HG02840 (cell line): ENCODE measurements around the gene SRPK2.
"Not testable (repeated sequence)": the region's sequence is repeated elsewhere in the genome, so short reads cannot be mapped to it uniquely, and the experiment has no call there.

Experiments
- ATAC-seq: cut with Tn5 transposase; IDR thresholded peaks from one replicate; pipeline ENCODE4 v1.9.1; 2021; ENCODE audit warnings: mild to moderate bottlenecking, moderate library complexity, moderate number of reproducible peaks; ENCODE audit not compliant: unreplicated experiment, low FRiP score

SRPK2 gene

GRCh38 chr7:105199386-105199785 lies 189.3 kb downstream of the SRPK2 start:
- ATAC-seq: no peak

- ATAC-seq: no peak
Observed at GRCh38 chr7:105198223-105198622, 190.5 kb downstream of the SRPK2 start.

GRCh38 chr7:105196473-105196872 lies 192.2 kb downstream of the SRPK2 start:
- ATAC-seq: no peak

- ATAC-seq: no peak
Observed at GRCh38 chr7:105195891-105196290, 192.8 kb downstream of the SRPK2 start.

GRCh38 chr7:105194959-105195358 lies 193.8 kb downstream of the SRPK2 start:
- not testable (repeated sequence) for ATAC-seq

- no peak for ATAC-seq
Observed at GRCh38 chr7:105191331-105191730, 197.4 kb downstream of the SRPK2 start.

GRCh38 chr7:105189859-105190492 lies 198.7 kb downstream of the SRPK2 start:
- ATAC-seq: no peak

DNA sequence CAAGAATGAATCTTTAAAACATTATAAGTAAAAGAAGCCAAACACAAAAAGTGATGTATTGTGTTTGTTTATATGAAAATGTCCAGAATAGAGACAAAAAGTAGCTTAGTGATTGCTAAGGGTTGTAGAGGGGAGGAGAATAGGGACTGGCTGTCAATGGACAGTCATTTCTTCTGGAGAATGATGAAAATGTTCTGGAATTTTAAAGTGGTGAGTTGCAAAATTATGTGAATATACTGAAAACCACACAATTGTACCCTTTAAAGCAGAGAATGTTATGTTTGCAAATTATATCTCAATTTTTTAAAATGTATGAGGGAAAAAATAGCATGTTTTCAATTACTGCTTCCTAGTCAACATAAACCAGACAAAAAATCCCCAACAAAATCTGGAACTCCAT lies 200.5 kb downstream of the SRPK2 start:
- ATAC-seq: no peak

DNA sequence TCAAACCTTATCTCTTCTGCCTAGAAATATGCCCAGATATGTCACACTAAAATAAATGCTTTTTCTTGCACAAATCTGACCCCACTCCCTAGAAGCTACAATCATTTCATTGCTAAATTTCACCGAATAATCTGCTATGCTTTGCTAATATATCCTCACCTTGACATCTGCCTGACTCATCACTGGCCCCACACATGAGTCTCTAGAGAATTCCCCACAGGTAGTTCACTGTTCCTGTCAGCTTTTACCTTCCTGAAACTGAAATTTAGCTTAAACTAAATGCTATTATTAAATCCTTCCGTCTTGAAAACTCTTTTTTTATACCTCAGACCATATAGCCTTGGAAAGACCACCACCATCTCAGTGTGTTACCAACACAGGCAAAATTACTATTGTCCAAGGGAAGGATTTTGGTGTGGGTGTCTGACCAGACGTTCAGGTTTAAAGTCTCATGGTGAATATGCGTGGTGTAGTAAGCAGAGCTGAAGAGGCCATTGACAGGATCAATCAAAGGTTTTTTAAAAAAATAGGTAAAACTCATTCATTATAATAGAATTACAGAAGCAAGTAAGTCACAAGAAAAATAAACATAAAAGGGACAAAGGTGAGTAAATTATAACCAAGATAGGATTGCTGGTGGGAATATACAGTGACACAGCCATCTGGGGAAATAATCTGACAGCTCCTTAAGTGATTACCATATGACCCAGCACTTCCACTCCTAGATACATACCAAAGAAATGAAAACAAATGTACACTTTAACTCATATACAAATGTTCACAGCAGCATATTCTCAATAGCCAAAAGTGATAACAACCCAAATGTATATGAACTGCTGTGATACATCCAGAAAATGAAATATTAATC lies 201.2 kb downstream of the SRPK2 start:
- ATAC-seq: no peak

GRCh38 chr7:105185290-105186010 lies 203.3 kb downstream of the SRPK2 start:
- no peak for ATAC-seq

- no peak for ATAC-seq
Observed at GRCh38 chr7:105180002-105180401, 208.7 kb downstream of the SRPK2 start.

GRCh38 chr7:105178928-105179541 lies 209.7 kb downstream of the SRPK2 start:
- no peak for ATAC-seq

- no peak for ATAC-seq
Observed at GRCh38 chr7:105178177-105178576, 210.5 kb downstream of the SRPK2 start.

- no peak for ATAC-seq
Observed at GRCh38 chr7:105177026-105177425, 211.7 kb downstream of the SRPK2 start.

DNA sequence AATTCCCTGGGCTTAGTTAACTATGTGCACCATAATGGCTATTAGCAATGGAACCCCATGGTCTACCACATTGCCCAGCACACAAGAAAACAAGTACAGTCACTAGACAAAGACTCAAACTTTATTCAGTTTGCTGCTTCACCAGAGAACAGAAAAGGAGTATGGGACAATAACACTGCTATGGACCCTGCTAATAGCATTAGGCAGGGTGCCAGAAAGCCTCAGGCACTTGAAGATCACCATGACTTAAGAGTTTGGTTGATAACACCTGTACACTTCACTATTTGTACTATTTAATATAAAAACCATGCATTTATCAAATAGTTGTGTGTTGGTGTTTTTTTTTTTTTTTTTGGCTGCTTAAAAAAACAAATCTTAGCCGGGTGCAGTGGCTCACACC lies 215.1 kb downstream of the SRPK2 start:
- ATAC-seq: no peak

GRCh38 chr7:105164751-105165150 lies 224.0 kb downstream of the SRPK2 start:
- ATAC-seq: no peak

DNA sequence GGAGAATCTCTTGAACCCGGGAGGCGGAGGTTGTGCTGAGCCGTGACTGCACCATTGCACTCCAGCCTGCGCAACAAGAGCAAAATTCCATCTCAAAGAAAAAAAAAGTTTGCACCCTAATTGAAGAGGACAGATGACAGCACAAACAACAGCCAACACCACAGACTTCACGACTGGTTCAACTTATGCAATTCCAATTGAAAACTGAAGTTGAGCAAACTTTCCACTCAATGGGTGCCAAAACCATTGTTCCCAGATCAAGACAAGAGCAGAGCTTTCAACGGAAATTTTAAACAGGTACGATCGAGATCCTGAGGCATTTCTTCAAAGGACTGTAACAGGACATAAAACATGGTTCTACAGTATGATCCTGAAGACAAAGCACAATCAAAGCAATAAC lies 225.0 kb downstream of the SRPK2 start:
- ATAC-seq: no peak

GRCh38 chr7:105161366-105161765 lies 227.4 kb downstream of the SRPK2 start:
- no peak for ATAC-seq

DNA sequence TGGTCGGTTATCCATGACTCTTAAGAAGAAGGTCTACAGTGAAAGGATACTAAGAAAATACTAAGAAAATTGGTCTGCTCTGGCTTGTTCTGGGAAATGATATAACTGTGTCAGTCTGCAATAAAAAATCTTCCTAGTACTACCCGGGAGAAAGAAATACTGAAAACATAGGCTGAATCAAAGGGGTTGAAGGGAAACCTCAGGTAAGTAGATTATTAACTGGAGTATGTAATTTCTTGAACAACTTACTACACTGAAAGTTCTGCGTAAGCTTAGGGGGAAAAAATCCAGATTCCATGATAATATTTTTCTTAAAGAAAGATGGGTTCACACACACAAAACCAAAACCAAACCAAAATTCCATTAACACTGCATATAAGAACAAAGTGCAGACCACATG lies 231.4 kb downstream of the SRPK2 start:
- no peak for ATAC-seq

DNA sequence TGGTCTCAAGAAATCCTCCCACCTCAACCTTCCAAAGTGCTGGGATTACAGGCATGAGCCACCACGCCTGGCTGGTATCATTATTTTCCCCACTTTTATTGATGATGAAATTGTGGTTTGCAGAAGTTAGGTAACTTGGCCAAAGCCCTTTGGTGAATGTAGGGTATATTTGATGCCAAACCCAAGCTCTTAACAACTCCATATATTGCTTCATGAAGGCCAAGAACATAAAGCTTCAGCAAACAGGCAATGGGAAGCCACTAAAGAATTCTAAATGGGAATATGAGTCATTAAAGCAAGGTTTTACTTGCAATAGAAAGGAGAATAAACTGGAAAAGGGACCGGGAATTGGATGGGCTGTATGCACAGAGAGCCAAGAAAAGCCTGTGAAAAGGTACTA lies 232.0 kb downstream of the SRPK2 start:
- no peak for ATAC-seq

- ATAC-seq: no peak
Observed at GRCh38 chr7:105154084-105154483, 234.6 kb downstream of the SRPK2 start.
